ENCODE data around the gene ATP4B.

ATP4B gene

GRCh38 chr13:113648216-113648610 is 9.8 kb downstream of the ATP4B start:
- DNase-seq (ENCODE audit: low read depth in 1 of 2, low spot score in 1 of 2) = no peak
- TF ChIP-seq CTCF (IDR thresholded peaks at IDR 0.05; ENCODE audit: insufficient read depth, low read length) = no peak
- no peak for TF ChIP-seq POLR2AphosphoS5 (IDR thresholded peaks at IDR 0.05; ENCODE audit: low read depth)
- no peak for TF ChIP-seq REST (IDR thresholded peaks at IDR 0.05; ENCODE audit: insufficient replicate concordance, low read depth)
- no peak for TF ChIP-seq SPI1 (IDR thresholded peaks at IDR 0.05; ENCODE audit: borderline replicate concordance, low read depth)
- no peak for TF ChIP-seq GABPA (IDR thresholded peaks at IDR 0.05; ENCODE audit: low read depth)
- Histone ChIP-seq H3K27me3 (ENCODE audit: insufficient read depth, poor library complexity, severe bottlenecking) (no peaks in the 10 kb centered on the region), H3K27ac (replicated peaks) (no peak overlapping the region), H3K4me3 (replicated peaks; ENCODE audit: insufficient read depth, low read length) (no peak overlapping the region)

- no peaks in the 10 kb centered on the region for H3K27me3 ChIP-seq (ENCODE audit: insufficient read depth, poor library complexity, severe bottlenecking)
- peak in 1 of 2 experiments; percentile 34 for DNase-seq (ENCODE audit: low read depth in 1 of 2, low spot score in 1 of 2)
- no peak for TF ChIP-seq SPI1 (IDR thresholded peaks at IDR 0.05; ENCODE audit: borderline replicate concordance, low read depth)
- no peak for TF ChIP-seq POLR2AphosphoS5 (IDR thresholded peaks at IDR 0.05; ENCODE audit: low read depth)
- no peak for TF ChIP-seq REST (IDR thresholded peaks at IDR 0.05; ENCODE audit: insufficient replicate concordance, low read depth)
- no peak for TF ChIP-seq GABPA (IDR thresholded peaks at IDR 0.05; ENCODE audit: low read depth)
- H3K27ac ChIP-seq (replicated peaks) = no peak overlapping the region
- no peak overlapping the region for H3K4me3 ChIP-seq (replicated peaks; ENCODE audit: insufficient read depth, low read length)
These were observed 10.4 kb downstream of the ATP4B start for GRCh38 chr13:113647351-113648215.

- Histone ChIP-seq H3K4me3 (replicated peaks; ENCODE audit: insufficient read depth, low read length) (no peak overlapping the region), H3K27me3 (ENCODE audit: insufficient read depth, poor library complexity, severe bottlenecking) (no peaks in the 10 kb centered on the region), H3K27ac (replicated peaks) (no peak overlapping the region)
- DNase-seq (ENCODE audit: low read depth in 1 of 2, low spot score in 1 of 2) = no peak
- TF ChIP-seq POLR2AphosphoS5 (IDR thresholded peaks at IDR 0.05; ENCODE audit: low read depth) (no peak), CTCF (IDR thresholded peaks at IDR 0.05; ENCODE audit: insufficient read depth, low read length) (no peak), SPI1 (IDR thresholded peaks at IDR 0.05; ENCODE audit: borderline replicate concordance, low read depth) (no peak)
These were observed 11.1 kb downstream of the ATP4B start for GRCh38 chr13:113646921-113647340.

- Histone ChIP-seq H3K27me3 (ENCODE audit: insufficient read depth, poor library complexity, severe bottlenecking) (no peaks in the 10 kb centered on the region), H3K27ac (replicated peaks) (no peak overlapping the region), H3K4me3 (replicated peaks; ENCODE audit: insufficient read depth, low read length) (no peak overlapping the region)
- TF ChIP-seq POLR2AphosphoS5 (IDR thresholded peaks at IDR 0.05; ENCODE audit: low read depth) (no peak; the same call in 1 of the 2 replicates), GABPA (IDR thresholded peaks at IDR 0.05; ENCODE audit: low read depth) (no peak), REST (IDR thresholded peaks at IDR 0.05; ENCODE audit: insufficient replicate concordance, low read depth) (no peak), SPI1 (IDR thresholded peaks at IDR 0.05; ENCODE audit: borderline replicate concordance, low read depth) (no peak), CTCF (IDR thresholded peaks at IDR 0.05; ENCODE audit: insufficient read depth, low read length) (no peak)
- no peak for DNase-seq (ENCODE audit: low read depth in 1 of 2, low spot score in 1 of 2)
These were observed 11.6 kb downstream of the ATP4B start for GRCh38 chr13:113646376-113646775.

Data from HL-60 (cell line).